DOHH2 (cell line): ENCODE measurements around the gene LIG4.

ENCODE experiments used
- H3F3A ChIP-seq: fragments of 200-600 bp; sonication (generic), shearing (Covaris generic); 2 replicates; pipeline ENCODE4 v1.6.0; 2016; ENCODE audit warnings: antibody characterized with exemption, mild to moderate bottlenecking; ENCODE audit not compliant: control insufficient read depth, insufficient read depth
- H3K27ac ChIP-seq: fragments of 200-600 bp; sonication (generic); 2 replicates; pipeline ENCODE4 v1.5.1; 2014; ENCODE audit warnings: low read depth, mild to moderate bottlenecking, low read length, moderate library complexity
- H3K27me3 ChIP-seq: fragments of 200-600 bp; sonication (generic); 2 replicates; pipeline ENCODE4 v1.6.1; 2014; ENCODE audit warnings: mild to moderate bottlenecking, low read length, mixed read lengths; ENCODE audit not compliant: control insufficient read depth
- H3K36me3 ChIP-seq: fragments of 200-600 bp; sonication (generic); 2 replicates; pipeline ENCODE4 v1.6.1; 2014; ENCODE audit warnings: mild to moderate bottlenecking, low read length, moderate library complexity, mixed read lengths; ENCODE audit not compliant: control insufficient read depth
- H3K4me1 ChIP-seq: fragments of 200-600 bp; sonication (generic); 2 replicates; pipeline ENCODE4 v1.6.1; 2014; ENCODE audit warnings: mild to moderate bottlenecking, low read length, mixed read lengths; ENCODE audit not compliant: control insufficient read depth
- H3K4me2 ChIP-seq: fragments of 200-600 bp; sonication (generic); 2 replicates; pipeline ENCODE4 v1.6.0; 2014; ENCODE audit warnings: mild to moderate bottlenecking, low read length, moderate library complexity
- H3K4me3 ChIP-seq: fragments of 200-600 bp; sonication (generic); 2 replicates; pipeline ENCODE4 v1.5.1; 2014; ENCODE audit warnings: mild to moderate bottlenecking, low read length, mixed read lengths
- H3K79me2 ChIP-seq: fragments of 200-600 bp; sonication (generic); 2 replicates; pipeline ENCODE4 v1.6.1; 2014; ENCODE audit warnings: mild to moderate bottlenecking, low read length, mixed read lengths; ENCODE audit not compliant: control insufficient read depth
- H3K9me2 ChIP-seq: fragments of 200-600 bp; sonication (generic); replicated peaks from 2 replicates; pipeline ENCODE4 v1.6.1; 2014; ENCODE audit warnings: mild to moderate bottlenecking, low read length, mixed read lengths; ENCODE audit not compliant: control insufficient read depth
- H3K9me3 ChIP-seq: fragments of 200-600 bp; sonication (generic); 2 replicates; pipeline ENCODE4 v1.6.1; 2014; ENCODE audit warnings: antibody characterized with exemption, low read length, mixed read lengths; ENCODE audit not compliant: control insufficient read depth, insufficient read depth
- H4K20me1 ChIP-seq: fragments of 200-600 bp; sonication (generic); 2 replicates; pipeline ENCODE4 v1.6.0; 2014; ENCODE audit warnings: low read depth, mild to moderate bottlenecking, antibody characterized with exemption, low read length, moderate library complexity; ENCODE audit not compliant: control insufficient read depth, insufficient read depth
- CTCF ChIP-seq: fragments of 200-600 bp; sonication (generic); IDR thresholded peaks from one replicate; pipeline ENCODE4 v1.5.1; 2014; ENCODE audit warnings: antibody characterized with exemption, mild to moderate bottlenecking, low read depth, low read length; ENCODE audit not compliant: poor library complexity, severe bottlenecking
- EZH2phosphoT487 ChIP-seq: fragments of 200-600 bp; sonication (generic); IDR thresholded peaks from 2 replicates; pipeline ENCODE4 v1.6.1; 2017; ENCODE audit warnings: borderline replicate concordance, mild to moderate bottlenecking, antibody characterized with exemption, low read length, moderate library complexity, mixed read lengths

LIG4 gene

DNA sequence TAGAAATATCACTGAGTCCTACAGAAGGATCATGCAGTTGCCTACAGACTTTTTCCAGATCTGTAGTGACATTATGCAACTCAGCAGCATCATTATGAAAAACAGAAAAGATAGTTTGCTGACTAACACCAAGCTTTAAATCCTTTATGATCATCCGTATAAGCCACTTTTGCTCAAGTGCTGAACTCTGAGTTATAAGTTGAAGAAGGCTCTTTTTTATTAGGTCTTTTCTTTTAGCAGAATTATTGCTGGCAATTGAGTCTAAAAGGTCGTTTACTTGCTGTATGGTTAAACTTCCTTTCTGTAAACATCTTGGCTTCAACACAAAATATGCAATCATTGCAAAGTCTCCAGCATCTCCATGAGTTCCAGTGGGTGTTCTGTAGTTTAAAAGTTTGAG, 4.8 kb downstream of the LIG4 start:
- peaks cover 16% of the 10 kb centered on the region for H3K79me2 ChIP-seq
- no peaks in the 10 kb centered on the region for H3K27me3 ChIP-seq
- H3K4me3 ChIP-seq: no peak overlapping the region
- H3K4me2 ChIP-seq: no peak overlapping the region
- H3K9me3 ChIP-seq: no peaks in the 10 kb centered on the region
- H3K36me3 ChIP-seq: peaks cover 34% of the 10 kb centered on the region
- peaks cover 43% of the 10 kb centered on the region for H3K4me1 ChIP-seq
- no peaks in the 10 kb centered on the region for H3K9me2 ChIP-seq
- H4K20me1 ChIP-seq: no peaks in the 10 kb centered on the region
- H3F3A ChIP-seq: peaks cover 21% of the 10 kb centered on the region
- H3K27ac ChIP-seq: no peak overlapping the region
- TF ChIP-seq EZH2phosphoT487: no peak
- TF ChIP-seq CTCF: no peak

GRCh38 chr13:108200781-108201398, 14.4 kb downstream of the LIG4 start:
- no peaks in the 10 kb centered on the region for H3K36me3 ChIP-seq
- peaks cover 1% of the 10 kb centered on the region; the same call in 1 of the 2 replicates for H3K9me3 ChIP-seq
- H3K27ac ChIP-seq: no peak overlapping the region
- H3K9me2 ChIP-seq: no peaks in the 10 kb centered on the region
- no peaks in the 10 kb centered on the region for H3F3A ChIP-seq
- H3K4me3 ChIP-seq: no peak overlapping the region
- no peak overlapping the region for H3K4me2 ChIP-seq
- no peaks in the 10 kb centered on the region for H3K4me1 ChIP-seq
- H3K27me3 ChIP-seq: no peaks in the 10 kb centered on the region
- TF ChIP-seq EZH2phosphoT487 (no peak), CTCF (no peak)
- no peaks in the 10 kb centered on the region for H4K20me1 ChIP-seq
- H3K79me2 ChIP-seq: no peaks in the 10 kb centered on the region

GRCh38 chr13:108195861-108196260, 19.5 kb downstream of the LIG4 start:
- H3K36me3 ChIP-seq: no peaks in the 10 kb centered on the region
- H3K27me3 ChIP-seq: no peaks in the 10 kb centered on the region
- no peak overlapping the region for H3K4me3 ChIP-seq
- H4K20me1 ChIP-seq: no peaks in the 10 kb centered on the region
- TF ChIP-seq EZH2phosphoT487: no peak
- no peak for TF ChIP-seq CTCF
- peaks cover 18% of the 10 kb centered on the region for H3K9me3 ChIP-seq
- H3K9me2 ChIP-seq: no peaks in the 10 kb centered on the region
- H3K4me2 ChIP-seq: no peak overlapping the region
- no peaks in the 10 kb centered on the region for H3K4me1 ChIP-seq
- no peak overlapping the region for H3K27ac ChIP-seq
- no peaks in the 10 kb centered on the region for H3K79me2 ChIP-seq
- no peaks in the 10 kb centered on the region for H3F3A ChIP-seq
